ENCODE measurements around the gene KCNK10. TPM values are rescaled to one million over a fixed set of nuclear protein-coding genes. Genes with fewer than 3 reads are reported as not detected.

KCNK10 gene
- total and polyA plus RNA-seq, 4 donors: 0.01 TPM; not detected in 3

DNA sequence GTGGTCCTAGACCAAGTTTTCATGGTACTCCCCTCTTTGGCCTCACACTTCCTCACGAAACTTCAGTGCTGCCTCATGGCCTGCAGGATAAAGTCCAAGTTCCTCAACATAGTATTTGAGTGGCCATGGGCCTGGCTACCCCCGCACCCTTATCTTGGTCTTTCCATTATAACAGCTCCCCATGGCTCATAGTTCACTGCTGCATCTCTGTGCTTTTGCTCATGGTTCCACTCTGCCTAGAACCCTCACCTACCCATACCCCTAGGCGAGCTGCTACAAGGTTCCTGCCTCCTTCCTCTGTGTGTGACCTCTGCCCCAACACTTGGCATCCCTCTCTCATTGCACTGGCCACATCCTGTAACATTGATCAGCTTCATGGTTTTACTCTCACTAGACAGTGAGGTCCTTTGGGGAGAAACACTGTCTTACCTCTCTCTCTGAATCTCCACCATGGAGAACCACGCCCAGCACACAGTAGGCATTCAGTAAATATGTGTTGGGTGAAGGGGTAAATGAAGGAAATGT is 159.3 kb downstream of the KCNK10 start:
- no peaks in the 10 kb centered on the region for H3K4me1 ChIP-seq (ENCODE audit: control insufficient read depth in 5 of 5, insufficient read depth in 5 of 5, low read length in 5 of 5)
- WGBS, 2 donors: 71 to 83% methylated on average over 4 of the region's 4 CpGs
- peaks cover 0 to 3% (median 0%) of the 10 kb centered on the region in 4 donors for H3K9me3 ChIP-seq (ENCODE audit: control insufficient read depth in 4 of 4, insufficient read depth in 3 of 4, low read length in 3 of 4)
- H3K27me3 ChIP-seq (ENCODE audit: control insufficient read depth in 3 of 3, insufficient read depth in 3 of 3, low read length in 2 of 3): no peaks in the 10 kb centered on the region
- no peak overlapping the region for H3K27ac ChIP-seq (ENCODE audit: low read depth in 1 of 2, low read length in 1 of 2)
- no peak overlapping the region for H3K4me3 ChIP-seq
- no peaks in the 10 kb centered on the region for H3K36me3 ChIP-seq (ENCODE audit: control insufficient read depth in 4 of 4, insufficient read depth in 4 of 4, low read length in 4 of 4)
- no peak overlapping the region for H3K9ac ChIP-seq (ENCODE audit: insufficient read depth in 1 of 2, low read length in 2 of 2)
- TF ChIP-seq, protein P1, sequence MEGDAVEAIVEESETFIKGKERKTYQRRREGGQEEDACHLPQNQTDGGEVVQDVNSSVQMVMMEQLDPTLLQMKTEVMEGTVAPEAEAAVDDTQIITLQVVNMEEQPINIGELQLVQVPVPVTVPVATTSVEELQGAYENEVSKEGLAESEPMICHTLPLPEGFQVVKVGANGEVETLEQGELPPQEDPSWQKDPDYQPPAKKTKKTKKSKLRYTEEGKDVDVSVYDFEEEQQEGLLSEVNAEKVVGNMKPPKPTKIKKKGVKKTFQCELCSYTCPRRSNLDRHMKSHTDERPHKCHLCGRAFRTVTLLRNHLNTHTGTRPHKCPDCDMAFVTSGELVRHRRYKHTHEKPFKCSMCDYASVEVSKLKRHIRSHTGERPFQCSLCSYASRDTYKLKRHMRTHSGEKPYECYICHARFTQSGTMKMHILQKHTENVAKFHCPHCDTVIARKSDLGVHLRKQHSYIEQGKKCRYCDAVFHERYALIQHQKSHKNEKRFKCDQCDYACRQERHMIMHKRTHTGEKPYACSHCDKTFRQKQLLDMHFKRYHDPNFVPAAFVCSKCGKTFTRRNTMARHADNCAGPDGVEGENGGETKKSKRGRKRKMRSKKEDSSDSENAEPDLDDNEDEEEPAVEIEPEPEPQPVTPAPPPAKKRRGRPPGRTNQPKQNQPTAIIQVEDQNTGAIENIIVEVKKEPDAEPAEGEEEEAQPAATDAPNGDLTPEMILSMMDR (IDR thresholded peaks at IDR 0.05; ENCODE audit: control extremely low read depth, extremely low read depth): no peak
- ATAC-seq (ENCODE audit: insufficient read depth, low FRiP score) (no peak), DNase-seq (no peak)

DNA sequence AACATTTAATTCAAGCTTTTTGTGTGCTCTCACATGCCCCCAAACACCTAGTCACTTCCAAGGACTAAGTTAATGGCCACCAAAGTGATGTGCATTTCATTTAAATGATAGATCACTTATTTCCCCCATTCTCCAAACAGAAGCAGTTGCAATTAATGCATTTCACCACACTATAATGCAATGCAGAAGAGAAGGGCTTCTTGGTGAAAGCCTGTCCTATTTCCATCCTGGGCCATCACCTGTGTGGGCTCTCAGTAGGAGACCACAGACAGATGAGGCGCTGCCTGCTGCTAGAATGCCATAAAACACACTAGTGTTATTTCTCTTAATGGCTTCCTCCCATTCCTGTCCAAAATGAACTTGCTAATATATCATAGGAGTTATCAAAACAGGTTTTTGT is 166.9 kb downstream of the KCNK10 start:
- no peak for ATAC-seq (ENCODE audit: insufficient read depth, low FRiP score)
- Histone ChIP-seq H3K4me1 (ENCODE audit: control insufficient read depth in 5 of 5, insufficient read depth in 5 of 5, low read length in 5 of 5) (no peaks in the 10 kb centered on the region), H3K9me3 (ENCODE audit: control insufficient read depth in 4 of 4, insufficient read depth in 3 of 4, low read length in 3 of 4) (no peaks in the 10 kb centered on the region), H3K36me3 (ENCODE audit: control insufficient read depth in 4 of 4, insufficient read depth in 4 of 4, low read length in 4 of 4) (no peaks in the 10 kb centered on the region), H3K4me3 (no peak overlapping the region), H3K27me3 (ENCODE audit: control insufficient read depth in 3 of 3, insufficient read depth in 3 of 3, low read length in 2 of 3) (no peaks in the 10 kb centered on the region), H3K9ac (ENCODE audit: insufficient read depth in 1 of 2, low read length in 2 of 2) (no peak overlapping the region), H3K27ac (ENCODE audit: low read depth in 1 of 2, low read length in 1 of 2) (no peak overlapping the region)
- TF ChIP-seq, protein P1 (IDR thresholded peaks at IDR 0.05; ENCODE audit: control extremely low read depth, extremely low read depth): no peak
- DNase-seq: no peak
- 85 to 93% methylated on average over 1 of the region's 1 CpG for WGBS, 2 donors

DNA sequence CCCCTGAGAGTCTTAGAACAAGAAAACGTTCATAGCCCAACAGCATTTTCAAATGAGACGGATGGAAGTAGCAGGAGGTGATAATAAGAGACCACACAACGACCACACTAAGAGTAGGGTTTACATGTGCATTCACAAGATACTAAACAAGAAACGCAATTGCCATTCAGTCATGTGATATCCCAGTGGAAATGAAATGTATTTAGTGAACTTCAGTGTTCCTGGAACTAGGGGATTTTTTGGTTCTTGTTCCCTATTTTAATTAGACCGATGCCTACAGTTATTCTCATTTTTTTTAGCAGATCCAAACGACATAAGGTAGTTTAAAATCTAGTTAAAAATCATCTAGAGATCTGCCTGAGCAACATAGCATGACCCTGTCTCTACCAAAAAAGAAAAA is 168.1 kb downstream of the KCNK10 start:
- 75 to 83% methylated on average over 6 of the region's 6 CpGs for WGBS, 2 donors
- TF ChIP-seq, protein P1 (IDR thresholded peaks at IDR 0.05; ENCODE audit: control extremely low read depth, extremely low read depth): no peak

DNA sequence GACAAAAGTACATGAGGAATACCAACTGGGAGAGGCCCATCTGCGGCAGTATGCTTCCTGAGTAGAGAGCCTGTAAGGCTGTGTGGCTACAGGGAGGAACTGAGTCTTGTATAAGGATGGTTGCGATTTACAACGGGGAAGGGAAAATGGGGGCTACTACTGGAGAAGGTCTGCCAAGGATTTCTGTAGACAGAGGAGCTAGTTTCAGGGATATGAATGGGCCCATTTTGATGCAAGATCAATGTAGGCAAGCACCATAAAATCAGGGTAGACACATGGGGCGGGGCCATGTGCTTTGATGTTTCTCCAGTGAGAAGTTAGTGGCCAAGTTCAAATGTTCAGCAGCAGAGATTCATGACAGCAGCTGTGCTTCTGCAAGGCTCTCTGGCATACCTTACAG is 168.7 kb downstream of the KCNK10 start:
- ATAC-seq (ENCODE audit: insufficient read depth, low FRiP score): no peak
- Histone ChIP-seq H3K4me3 (no peak overlapping the region), H3K27ac (ENCODE audit: low read depth in 1 of 2, low read length in 1 of 2) (no peak overlapping the region), H3K4me1 (ENCODE audit: control insufficient read depth in 5 of 5, insufficient read depth in 5 of 5, low read length in 5 of 5) (no peaks in the 10 kb centered on the region), H3K36me3 (ENCODE audit: control insufficient read depth in 4 of 4, insufficient read depth in 4 of 4, low read length in 4 of 4) (no peaks in the 10 kb centered on the region), H3K27me3 (ENCODE audit: control insufficient read depth in 3 of 3, insufficient read depth in 3 of 3, low read length in 2 of 3) (no peaks in the 10 kb centered on the region), H3K9me3 (ENCODE audit: control insufficient read depth in 4 of 4, insufficient read depth in 3 of 4, low read length in 3 of 4) (peaks cover 0 to under 1% (median 0%) of the 10 kb centered on the region in 4 donors), H3K9ac (ENCODE audit: insufficient read depth in 1 of 2, low read length in 2 of 2) (no peak overlapping the region)
- no peak for DNase-seq
- TF ChIP-seq, protein P1 (IDR thresholded peaks at IDR 0.05; ENCODE audit: control extremely low read depth, extremely low read depth): no peak
- 91 to 94% methylated on average over 4 of the region's 4 CpGs for WGBS, 2 donors

More for the DNA sequence above, 168.1 kb downstream of the KCNK10 start:
- Histone ChIP-seq H3K9ac (ENCODE audit: insufficient read depth in 1 of 2, low read length in 2 of 2) (no peak overlapping the region), H3K4me1 (ENCODE audit: control insufficient read depth in 5 of 5, insufficient read depth in 5 of 5, low read length in 5 of 5) (no peaks in the 10 kb centered on the region), H3K27ac (ENCODE audit: low read depth in 1 of 2, low read length in 1 of 2) (no peak overlapping the region), H3K27me3 (ENCODE audit: control insufficient read depth in 3 of 3, insufficient read depth in 3 of 3, low read length in 2 of 3) (no peaks in the 10 kb centered on the region), H3K4me3 (no peak overlapping the region), H3K36me3 (ENCODE audit: control insufficient read depth in 4 of 4, insufficient read depth in 4 of 4, low read length in 4 of 4) (no peaks in the 10 kb centered on the region), H3K9me3 (ENCODE audit: control insufficient read depth in 4 of 4, insufficient read depth in 3 of 4, low read length in 3 of 4) (no peaks in the 10 kb centered on the region)
- DNase-seq (no peak), ATAC-seq (ENCODE audit: insufficient read depth, low FRiP score) (no peak)
